DOHH2 (cell line): ENCODE measurements around the gene HMSD.

ENCODE experiments used
- H3F3A ChIP-seq: fragments of 200-600 bp; sonication (generic), shearing (Covaris generic); 2 replicates; pipeline ENCODE4 v1.6.0; 2016; ENCODE audit warnings: antibody characterized with exemption, mild to moderate bottlenecking; ENCODE audit not compliant: control insufficient read depth, insufficient read depth
- H3K27ac ChIP-seq: fragments of 200-600 bp; sonication (generic); 2 replicates; pipeline ENCODE4 v1.5.1; 2014; ENCODE audit warnings: low read depth, mild to moderate bottlenecking, low read length, moderate library complexity
- H3K27me3 ChIP-seq: fragments of 200-600 bp; sonication (generic); 2 replicates; pipeline ENCODE4 v1.6.1; 2014; ENCODE audit warnings: mild to moderate bottlenecking, low read length, mixed read lengths; ENCODE audit not compliant: control insufficient read depth
- H3K36me3 ChIP-seq: fragments of 200-600 bp; sonication (generic); 2 replicates; pipeline ENCODE4 v1.6.1; 2014; ENCODE audit warnings: mild to moderate bottlenecking, low read length, moderate library complexity, mixed read lengths; ENCODE audit not compliant: control insufficient read depth
- H3K4me1 ChIP-seq: fragments of 200-600 bp; sonication (generic); 2 replicates; pipeline ENCODE4 v1.6.1; 2014; ENCODE audit warnings: mild to moderate bottlenecking, low read length, mixed read lengths; ENCODE audit not compliant: control insufficient read depth
- H3K4me2 ChIP-seq: fragments of 200-600 bp; sonication (generic); 2 replicates; pipeline ENCODE4 v1.6.0; 2014; ENCODE audit warnings: mild to moderate bottlenecking, low read length, moderate library complexity
- H3K4me3 ChIP-seq: fragments of 200-600 bp; sonication (generic); 2 replicates; pipeline ENCODE4 v1.5.1; 2014; ENCODE audit warnings: mild to moderate bottlenecking, low read length, mixed read lengths
- H3K79me2 ChIP-seq: fragments of 200-600 bp; sonication (generic); 2 replicates; pipeline ENCODE4 v1.6.1; 2014; ENCODE audit warnings: mild to moderate bottlenecking, low read length, mixed read lengths; ENCODE audit not compliant: control insufficient read depth
- H3K9me2 ChIP-seq: fragments of 200-600 bp; sonication (generic); replicated peaks from 2 replicates; pipeline ENCODE4 v1.6.1; 2014; ENCODE audit warnings: mild to moderate bottlenecking, low read length, mixed read lengths; ENCODE audit not compliant: control insufficient read depth
- H3K9me3 ChIP-seq: fragments of 200-600 bp; sonication (generic); 2 replicates; pipeline ENCODE4 v1.6.1; 2014; ENCODE audit warnings: antibody characterized with exemption, low read length, mixed read lengths; ENCODE audit not compliant: control insufficient read depth, insufficient read depth
- H4K20me1 ChIP-seq: fragments of 200-600 bp; sonication (generic); 2 replicates; pipeline ENCODE4 v1.6.0; 2014; ENCODE audit warnings: low read depth, mild to moderate bottlenecking, antibody characterized with exemption, low read length, moderate library complexity; ENCODE audit not compliant: control insufficient read depth, insufficient read depth
- CTCF ChIP-seq: fragments of 200-600 bp; sonication (generic); IDR thresholded peaks from one replicate; pipeline ENCODE4 v1.5.1; 2014; ENCODE audit warnings: antibody characterized with exemption, mild to moderate bottlenecking, low read depth, low read length; ENCODE audit not compliant: poor library complexity, severe bottlenecking
- EZH2phosphoT487 ChIP-seq: fragments of 200-600 bp; sonication (generic); IDR thresholded peaks from 2 replicates; pipeline ENCODE4 v1.6.1; 2017; ENCODE audit warnings: borderline replicate concordance, mild to moderate bottlenecking, antibody characterized with exemption, low read length, moderate library complexity, mixed read lengths

The HMSD gene

GRCh38 chr18:64009305-64009704 is 60.2 kb downstream of the HMSD start:
- Histone ChIP-seq H3K79me2 (no peaks in the 10 kb centered on the region), H3K4me3 (no peak overlapping the region), H4K20me1 (no peaks in the 10 kb centered on the region), H3K9me3 (no peaks in the 10 kb centered on the region), H3K27me3 (no peaks in the 10 kb centered on the region), H3K4me2 (no peak overlapping the region), H3K36me3 (no peaks in the 10 kb centered on the region), H3K9me2 (no peaks in the 10 kb centered on the region), H3F3A (no peaks in the 10 kb centered on the region), H3K27ac (no peak overlapping the region), H3K4me1 (no peaks in the 10 kb centered on the region)
- TF ChIP-seq CTCF (no peak), EZH2phosphoT487 (no peak)
